Measurements from ENCODE around the gene P3H1.

DNA sequence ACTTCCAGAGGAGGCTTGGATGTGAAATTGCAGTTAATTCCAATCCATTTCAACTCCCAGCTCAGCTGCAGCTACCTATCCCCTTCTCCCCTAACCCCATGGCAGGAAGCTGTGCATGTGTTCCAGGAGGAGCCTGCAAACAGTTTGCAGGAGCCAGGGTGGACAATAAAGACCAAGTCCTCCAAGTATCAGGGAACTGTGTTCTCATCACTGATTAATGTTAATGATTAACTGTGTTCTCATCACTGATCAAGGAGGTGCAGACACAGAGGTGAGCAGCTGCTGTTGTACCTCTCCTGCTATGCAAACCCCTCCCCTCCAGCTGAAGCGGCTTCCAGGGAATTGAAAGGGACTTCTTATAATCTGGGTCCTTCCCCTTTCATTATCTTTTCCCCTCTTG lies 46.0 kb downstream of the P3H1 start:
- TF ChIP-seq POLR2A (IDR thresholded peaks at IDR 0.05), result no peak
- TF ChIP-seq, protein P1, sequence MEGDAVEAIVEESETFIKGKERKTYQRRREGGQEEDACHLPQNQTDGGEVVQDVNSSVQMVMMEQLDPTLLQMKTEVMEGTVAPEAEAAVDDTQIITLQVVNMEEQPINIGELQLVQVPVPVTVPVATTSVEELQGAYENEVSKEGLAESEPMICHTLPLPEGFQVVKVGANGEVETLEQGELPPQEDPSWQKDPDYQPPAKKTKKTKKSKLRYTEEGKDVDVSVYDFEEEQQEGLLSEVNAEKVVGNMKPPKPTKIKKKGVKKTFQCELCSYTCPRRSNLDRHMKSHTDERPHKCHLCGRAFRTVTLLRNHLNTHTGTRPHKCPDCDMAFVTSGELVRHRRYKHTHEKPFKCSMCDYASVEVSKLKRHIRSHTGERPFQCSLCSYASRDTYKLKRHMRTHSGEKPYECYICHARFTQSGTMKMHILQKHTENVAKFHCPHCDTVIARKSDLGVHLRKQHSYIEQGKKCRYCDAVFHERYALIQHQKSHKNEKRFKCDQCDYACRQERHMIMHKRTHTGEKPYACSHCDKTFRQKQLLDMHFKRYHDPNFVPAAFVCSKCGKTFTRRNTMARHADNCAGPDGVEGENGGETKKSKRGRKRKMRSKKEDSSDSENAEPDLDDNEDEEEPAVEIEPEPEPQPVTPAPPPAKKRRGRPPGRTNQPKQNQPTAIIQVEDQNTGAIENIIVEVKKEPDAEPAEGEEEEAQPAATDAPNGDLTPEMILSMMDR (IDR thresholded peaks at IDR 0.05), result no peak

Data from thyroid gland (tissue), 4 donors.